D721Med (cell line): Measurements from ENCODE around the gene ST13.

ENCODE experiments used
- DNase-seq: peaks from one replicate; pipeline ENCODE4 v3.0.0; 2011; ENCODE audit warnings: low spot score; ENCODE audit not compliant: insufficient read length
- FAIRE-seq: peaks from 2 replicates; lab custom pipeline; 2011; peaks lifted over from hg19 to GRCh38; lab: Jason Lieb, UNC
- CTCF ChIP-seq: IDR thresholded peaks from 2 replicates; pipeline ENCODE4 v1.5.1; 2012; ENCODE audit warnings: mild to moderate bottlenecking, control low read depth; ENCODE audit not compliant: insufficient read depth; ENCODE audit errors: missing control alignments

The ST13 gene

GRCh38 chr22:40856513-40857308, at the start of gene ST13, which contains the start of gene XPNPEP3:
ST13 (minus strand) TSS chr22:40856639; CDS start chr22:40856540, 99 bp downstream.
XPNPEP3 (plus strand) TSS chr22:40857148; CDS start chr22:40857182, 34 bp downstream.
- TF ChIP-seq CTCF = no peak
- FAIRE-seq = no peak
- no peak for DNase-seq

GRCh38 chr22:40904101-40904500, 47.7 kb upstream of the ST13 start:
- no peak for TF ChIP-seq CTCF
- FAIRE-seq = no peak
- no peak for DNase-seq

- no peak for DNase-seq
- no peak for FAIRE-seq
- peak; percentile 63 for TF ChIP-seq CTCF
Measured at GRCh38 chr22:40898850-40899357, 42.5 kb upstream of the ST13 start.

- no peak for TF ChIP-seq CTCF
- FAIRE-seq (no peak), DNase-seq (no peak)
Measured at GRCh38 chr22:40894417-40894816, 38.0 kb upstream of the ST13 start.

GRCh38 chr22:40890881-40891280, 34.4 kb upstream of the ST13 start:
- FAIRE-seq (no peak), DNase-seq (no peak)
- TF ChIP-seq CTCF = no peak

GRCh38 chr22:40889116-40889515, 32.7 kb upstream of the ST13 start:
- no peak for TF ChIP-seq CTCF
- DNase-seq (no peak), FAIRE-seq (no peak)

- TF ChIP-seq CTCF = no peak
- FAIRE-seq = no peak
- no peak for DNase-seq
Measured at GRCh38 chr22:40878922-40879321, 22.5 kb upstream of the ST13 start.
